C1 segment of cervical spinal cord (tissue), 14 donors: ENCODE data around the gene CATSPER1.

Source experiments
- DNase-seq, 14 donors: peaks; one replicate each; lab custom pipeline; 2025; lab: John Stamatoyannopoulos, UW

Gene CATSPER1

DNA sequence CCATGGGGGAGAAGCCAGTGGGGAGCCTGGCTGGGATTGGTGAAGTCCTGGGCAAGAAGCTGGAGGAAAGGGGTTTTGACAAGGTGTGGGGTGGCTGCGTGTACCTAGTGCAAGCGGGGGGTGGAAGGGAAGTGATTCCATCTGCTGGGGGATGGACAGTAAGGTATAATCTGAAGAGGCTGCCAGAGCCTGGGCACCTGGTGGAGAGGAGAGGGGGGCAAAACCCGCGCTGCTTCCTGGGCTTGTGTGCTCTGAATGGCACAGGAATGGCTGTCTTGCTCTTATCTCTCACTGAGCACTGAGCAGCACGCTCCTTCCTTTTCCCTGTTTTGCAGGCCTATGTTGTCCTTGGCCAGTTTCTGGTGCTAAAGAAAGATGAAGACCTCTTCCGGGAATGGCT, 23.0 kb downstream of the CATSPER1 start:
- DNase-seq, result no peak

DNA sequence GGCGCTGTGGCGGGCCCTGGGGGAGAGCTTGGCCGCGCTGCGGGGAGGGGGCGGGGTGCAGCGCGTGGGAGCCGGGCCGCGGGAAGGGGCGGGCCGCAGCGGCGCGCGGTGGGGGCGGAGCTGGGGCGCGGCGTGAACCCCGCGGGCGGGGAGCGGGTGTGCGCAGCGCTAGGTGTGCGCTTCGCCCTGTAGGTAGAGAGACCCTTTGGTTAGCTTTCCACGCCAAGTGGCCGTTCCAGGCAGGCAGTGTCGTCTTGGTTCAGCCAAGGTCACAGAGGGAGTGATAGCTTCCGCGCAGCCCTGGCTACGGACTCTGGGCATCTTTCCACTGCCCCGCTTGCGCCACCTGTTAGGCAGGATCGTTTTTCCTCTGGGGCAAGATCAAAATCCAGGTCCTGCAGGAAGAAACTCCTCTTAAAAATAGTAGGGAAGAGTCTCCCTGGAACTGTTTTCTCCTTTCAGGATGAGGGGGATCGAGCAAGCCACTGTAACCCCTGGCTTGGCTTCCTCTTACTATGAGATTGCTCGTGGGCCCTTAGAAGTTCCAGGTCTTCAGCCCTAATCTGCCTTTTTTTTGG, 23.5 kb downstream of the CATSPER1 start:
- peak in 2 of 14 donors; percentile 68 to 71 for DNase-seq

DNA sequence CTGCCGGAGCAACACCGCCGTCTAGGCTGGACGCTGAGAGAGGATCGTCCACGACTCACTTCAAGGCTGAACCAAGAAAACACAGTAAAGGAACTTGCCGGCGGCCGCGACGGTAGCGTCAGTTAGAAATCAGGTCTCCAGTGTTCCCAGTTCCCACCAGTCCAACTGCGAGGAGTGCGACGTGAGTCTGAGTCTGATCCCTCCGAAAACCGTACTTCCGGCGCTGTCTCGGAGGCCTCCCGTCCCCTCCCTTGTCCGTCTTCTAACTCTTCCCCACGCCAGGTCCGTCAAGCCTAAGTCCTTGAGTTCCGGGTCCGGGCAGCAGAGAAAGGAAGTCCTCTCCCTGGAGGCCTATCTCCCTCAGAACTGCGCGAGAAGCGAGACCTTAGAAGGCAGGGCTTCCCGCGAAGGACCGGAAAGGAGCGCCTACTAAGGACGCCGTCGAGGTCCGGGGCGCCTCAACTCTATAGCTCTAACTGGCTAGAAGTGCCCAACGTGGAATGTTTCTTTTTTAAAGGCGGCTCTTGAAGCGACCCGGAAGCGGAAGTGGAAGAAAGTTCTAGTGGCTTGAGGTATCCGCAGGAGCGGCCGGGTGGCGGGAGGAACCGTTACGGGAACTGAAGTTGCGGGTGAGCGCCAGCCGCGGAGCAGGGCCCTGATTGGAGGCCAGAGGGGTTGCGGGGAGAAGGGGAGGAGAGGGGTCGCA, 24.2 kb downstream of the CATSPER1 start, which contains the start of the genes BANF1 and EIF1AD:
TSS of gene BANF1 (plus strand) at position 562 of the 706 bp plus-strand sequence. CDS start 748 bp downstream, outside the sequence.
TSS of gene EIF1AD (minus strand) at position 216 of the 706 bp plus-strand sequence. CDS start 1,768 bp downstream, outside the sequence.
- peak; percentile 81 to 100 (median 99) for DNase-seq

DNA sequence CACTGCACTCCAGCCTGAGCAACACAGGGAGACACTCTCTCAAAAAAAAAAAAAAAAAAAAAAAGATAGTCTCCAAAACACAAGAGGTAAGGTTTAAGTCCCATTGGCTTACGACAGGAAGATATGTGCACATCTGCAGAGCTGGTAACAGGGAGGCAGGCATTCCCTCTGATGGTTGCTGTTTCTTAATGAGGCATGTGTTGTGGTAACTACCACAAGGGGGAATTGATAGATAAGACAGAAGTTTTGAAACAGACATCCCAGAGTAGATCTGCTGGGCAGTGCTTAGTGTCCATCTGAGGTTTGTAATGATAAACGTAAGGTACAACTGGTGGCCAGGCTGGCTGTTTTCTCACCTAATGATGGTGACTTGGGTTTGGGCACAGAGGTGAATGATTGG, 29.0 kb downstream of the CATSPER1 start:
- no peak for DNase-seq

DNA sequence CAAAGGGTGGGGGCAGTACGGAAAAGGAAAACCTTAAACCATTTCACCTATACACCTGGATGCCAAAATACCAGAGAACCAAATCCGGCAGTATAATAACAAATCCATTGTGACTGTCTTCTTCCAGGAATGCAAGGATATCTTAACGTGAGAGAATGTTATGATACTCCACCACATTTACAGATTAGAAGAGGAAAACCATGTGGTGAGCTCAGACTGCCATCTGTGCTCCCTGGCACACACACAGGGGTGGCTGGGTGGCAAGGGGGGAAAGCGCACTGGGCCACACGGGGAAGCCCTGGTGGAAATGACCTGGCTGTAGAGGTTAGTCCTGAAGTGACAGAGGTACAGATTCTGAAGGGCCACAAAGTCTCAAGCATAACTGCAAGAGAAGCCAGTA, 34.2 kb downstream of the CATSPER1 start:
- peak in 1 of 14 donors; percentile 61 for DNase-seq

DNA sequence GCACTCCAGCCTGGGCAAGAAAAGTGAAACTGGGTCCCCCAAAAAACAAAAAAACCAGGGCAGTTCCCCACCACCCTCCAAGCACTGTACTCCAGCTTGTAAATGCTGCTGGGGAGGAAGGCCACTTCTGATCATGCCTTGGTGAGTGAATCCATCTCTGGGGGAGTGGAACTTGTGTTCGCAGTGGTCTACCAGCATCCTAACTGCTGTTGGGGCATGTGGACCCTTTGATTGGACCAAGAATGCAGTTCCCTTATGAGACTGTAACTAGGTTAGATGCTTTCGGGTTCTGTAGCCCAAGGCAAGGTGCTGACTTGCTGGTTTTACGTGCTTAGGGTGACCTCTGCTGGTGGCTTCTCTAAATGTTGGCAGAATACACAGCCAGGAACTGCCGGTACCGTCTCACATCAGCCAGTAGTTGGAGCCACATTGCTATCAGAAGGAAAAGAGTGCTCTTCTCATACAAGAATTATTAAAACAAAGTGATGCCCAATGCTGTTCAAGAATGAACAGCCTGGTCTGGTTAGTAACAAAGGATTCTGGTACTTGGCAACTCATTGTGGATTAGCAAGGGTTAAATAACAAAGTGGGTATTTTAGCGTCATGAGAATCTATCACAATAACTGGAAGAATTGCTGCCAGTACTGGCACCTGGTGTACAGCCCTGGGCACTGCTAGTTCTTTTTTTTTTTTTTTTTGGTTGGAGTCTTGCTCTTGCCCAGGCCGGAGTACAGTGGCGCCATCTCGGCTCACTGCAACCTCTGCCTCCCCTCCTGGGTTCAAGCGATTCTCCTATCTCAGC, 37.3 kb downstream of the CATSPER1 start:
- DNase-seq, result peak in 13 of 14 donors; percentile 15 to 93 (median 78)

DNA sequence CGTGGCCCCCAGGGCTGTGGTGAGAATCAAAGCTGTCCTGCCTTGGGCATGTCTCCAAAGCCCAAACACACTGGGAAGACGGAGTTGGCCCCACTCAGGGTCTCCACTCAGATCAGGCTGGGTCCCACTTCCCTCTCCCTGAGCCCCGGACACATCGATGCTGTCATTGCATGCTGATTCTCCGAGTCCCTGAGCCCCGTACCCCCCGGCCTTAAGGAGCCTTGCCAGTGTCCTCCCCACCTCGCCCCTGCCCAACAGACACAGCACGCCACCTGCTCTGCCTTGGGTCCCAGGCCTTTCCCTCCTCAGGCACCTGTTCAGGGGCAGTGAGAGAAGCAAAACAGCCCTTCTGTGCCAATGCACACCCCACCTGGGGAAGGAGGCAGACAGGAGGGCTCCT, 38.9 kb downstream of the CATSPER1 start:
- no peak for DNase-seq

DNA sequence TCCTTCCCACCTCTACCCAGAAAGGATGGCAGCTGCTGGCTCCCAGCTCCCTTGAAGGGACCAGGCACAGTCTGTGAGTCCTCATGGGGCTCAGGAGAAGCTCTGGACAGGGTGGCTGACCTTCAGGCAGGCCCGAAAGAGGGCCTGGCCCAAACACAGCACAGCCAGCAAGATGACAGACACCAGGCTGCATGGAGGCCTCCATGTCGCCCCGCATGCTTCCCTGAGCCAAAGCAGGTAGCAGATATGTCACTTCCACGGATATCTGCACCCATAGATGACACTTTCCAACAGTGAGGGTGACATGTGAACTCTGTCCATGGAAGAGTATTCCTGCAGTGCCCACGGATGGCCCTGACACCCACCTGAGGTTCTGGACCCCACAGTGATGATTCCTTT, 42.7 kb downstream of the CATSPER1 start:
- no peak for DNase-seq

DNA sequence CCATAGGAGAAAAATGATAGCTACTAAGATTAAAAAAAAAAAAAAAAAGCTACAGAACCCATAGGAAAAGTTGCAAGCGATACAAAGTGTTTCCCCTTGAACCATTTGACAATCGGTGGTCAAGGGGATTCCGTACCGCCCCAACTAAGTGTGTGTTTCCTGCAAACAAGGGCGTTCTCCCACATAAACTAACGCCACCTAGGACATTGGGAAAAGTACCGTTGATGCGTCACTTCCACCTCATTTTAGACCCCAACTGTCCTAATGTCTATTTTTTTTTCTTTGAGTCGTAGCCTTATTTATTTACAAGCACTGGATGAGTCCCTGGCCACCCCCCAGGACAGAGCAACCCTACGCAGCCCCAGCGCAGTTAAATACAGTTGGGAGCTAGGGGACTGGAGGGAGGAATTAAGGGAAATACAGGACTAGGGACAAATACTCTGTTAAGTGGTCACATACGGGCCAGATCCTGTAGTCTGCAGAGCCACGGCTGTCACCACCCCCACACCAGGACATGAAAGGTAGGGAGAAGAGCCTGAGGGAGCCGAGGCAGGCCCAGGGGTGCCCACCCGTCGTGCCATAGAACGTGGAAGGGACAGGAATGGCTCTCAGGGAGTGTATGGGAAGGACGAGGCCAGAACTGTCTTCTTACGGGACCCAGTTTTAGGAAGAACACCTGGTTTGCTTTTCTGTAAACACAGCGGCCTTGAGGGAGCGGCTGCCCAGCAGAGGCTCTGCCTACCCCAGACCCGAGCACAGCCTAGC, 43.3 kb downstream of the CATSPER1 start:
- DNase-seq, result no peak

DNA sequence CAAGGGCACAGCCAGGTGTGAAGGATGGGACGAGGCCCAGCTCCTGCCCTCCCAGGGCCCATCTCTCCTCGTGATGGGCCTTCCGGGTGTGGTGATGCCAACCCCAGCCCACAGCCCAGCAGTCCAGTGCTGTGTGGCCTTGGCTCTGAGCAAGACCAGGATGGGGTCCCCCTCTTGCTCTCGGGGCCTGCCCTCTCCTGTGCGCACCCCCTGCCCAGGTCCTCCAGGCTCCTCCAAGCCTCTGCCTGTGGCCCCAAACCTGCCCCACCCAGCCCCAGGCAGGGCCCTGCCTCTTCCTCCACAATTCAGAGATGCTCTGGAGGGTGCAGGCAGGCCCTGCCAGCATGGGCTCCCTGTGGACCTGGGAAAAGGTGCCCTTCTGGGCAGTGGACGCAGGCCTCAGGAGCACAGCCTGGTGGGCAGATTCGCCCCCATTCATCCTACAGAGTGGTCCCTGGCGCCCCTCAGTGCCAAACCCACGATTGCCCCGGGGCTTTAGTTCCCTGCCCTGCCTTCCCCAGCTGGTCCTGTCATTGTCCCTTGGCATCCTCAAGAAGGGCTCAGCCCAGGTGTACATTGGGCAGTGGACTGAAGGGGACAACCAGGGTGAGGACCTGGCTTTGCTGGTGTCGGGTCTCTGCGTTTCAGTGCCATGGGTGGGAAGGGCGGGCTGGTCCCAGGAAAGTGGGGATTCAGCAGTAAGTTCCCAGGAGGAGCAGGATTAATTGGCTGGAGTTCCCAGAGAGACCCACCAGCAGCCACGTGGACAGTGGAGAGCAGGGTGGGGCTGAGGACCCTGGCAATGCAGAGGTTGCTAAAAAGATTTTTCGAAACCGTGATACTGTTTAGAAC, 44.1 kb downstream of the CATSPER1 start:
- DNase-seq, result no peak

DNA sequence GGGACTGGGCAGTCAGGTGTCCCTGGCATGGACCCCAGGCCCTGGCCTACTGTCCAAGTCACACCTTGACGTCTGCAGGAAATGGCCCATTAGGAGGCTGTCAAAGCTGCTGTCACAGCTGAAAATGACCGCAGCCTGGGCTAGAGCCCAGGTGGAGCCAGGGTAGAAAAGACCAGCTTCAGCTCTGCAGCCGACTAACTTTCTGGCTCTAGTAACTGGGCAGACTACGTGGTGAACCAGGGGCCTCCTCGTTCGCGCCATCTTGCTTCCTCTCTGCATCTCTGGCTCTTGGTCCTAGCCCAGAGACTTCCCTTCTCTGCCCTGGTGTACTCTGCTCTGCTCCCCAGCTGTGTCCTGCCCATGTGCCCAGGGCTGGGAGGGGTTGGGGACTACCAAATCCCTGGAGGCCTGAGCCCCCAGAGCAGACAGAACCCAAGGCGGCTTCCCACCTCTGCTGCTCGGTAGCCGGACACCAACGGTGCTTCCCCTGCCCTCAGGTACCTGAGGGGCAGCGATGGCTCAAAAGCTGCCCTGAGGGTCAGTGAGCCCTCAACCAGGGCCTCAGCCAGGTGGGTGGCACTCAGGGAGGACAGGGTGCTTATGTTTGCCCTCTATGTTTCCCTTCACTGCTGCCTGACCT, 45.1 kb downstream of the CATSPER1 start:
- peak in 1 of 14 donors; percentile 17 for DNase-seq

DNA sequence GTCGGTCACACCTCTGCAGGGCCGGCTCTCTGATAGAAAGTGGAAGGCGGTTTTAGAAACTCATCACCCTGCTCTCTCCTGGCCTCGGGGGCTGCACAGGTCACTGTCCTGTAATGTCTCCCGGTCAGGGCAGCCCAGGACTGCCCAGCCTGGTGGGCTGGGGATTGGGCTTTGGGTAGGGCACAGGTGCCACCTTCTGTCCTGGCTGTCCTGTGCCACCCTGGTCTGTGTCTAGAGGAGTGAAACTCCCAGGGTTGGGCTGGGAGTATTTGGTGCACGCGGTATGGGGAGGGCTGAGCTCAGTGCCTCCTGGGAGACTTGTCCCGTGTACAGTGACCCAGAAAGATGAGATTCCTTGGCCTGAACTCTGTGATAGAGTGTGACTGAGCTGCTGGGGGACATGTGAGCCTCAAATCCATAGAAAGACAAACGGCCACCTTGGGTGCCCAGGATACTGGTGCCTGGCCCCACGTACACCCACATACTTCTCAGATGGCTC, 47.0 kb downstream of the CATSPER1 start:
- DNase-seq, result no peak

DNA sequence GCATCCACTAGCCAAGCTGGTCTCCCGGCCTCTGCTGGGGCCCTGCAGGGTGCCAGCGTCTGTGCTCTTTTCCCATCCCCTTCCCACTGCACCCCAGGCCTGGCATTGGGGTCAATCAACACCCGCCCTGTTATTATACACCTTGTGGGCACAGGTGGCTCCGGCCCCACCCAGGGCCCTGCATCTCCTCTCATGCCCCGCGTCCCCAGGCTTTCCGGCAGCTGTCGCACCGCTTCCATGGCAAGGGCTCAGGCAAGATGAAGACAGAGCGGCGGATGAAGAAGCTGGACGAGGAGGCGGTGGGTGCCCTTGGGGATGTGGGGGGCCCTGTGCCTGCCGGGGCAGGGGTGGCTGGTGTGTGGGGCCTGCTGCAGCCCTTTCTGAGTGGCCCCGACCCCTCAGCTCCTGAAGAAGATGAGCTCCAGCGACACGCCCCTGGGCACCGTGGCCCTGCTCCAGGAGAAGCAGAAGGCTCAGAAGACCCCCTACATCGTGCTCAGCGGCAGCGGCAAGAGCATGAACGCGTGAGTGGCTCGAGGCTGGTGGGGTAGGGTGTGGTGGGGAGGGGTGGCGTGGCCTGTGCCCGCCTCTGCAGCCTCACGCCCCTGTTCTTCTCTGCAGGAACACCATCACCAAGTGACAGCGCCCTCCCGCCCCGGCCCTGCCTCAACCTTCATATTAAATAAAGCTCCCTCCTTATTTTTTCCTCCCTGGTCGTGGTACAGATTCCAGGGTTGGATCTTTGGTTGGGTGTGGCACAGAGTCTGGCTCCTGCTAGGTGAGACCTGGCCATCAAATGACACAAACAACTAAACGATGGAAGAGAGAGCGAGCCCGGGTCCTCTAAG, 47.7 kb downstream of the CATSPER1 start:
- DNase-seq, result no peak

DNA sequence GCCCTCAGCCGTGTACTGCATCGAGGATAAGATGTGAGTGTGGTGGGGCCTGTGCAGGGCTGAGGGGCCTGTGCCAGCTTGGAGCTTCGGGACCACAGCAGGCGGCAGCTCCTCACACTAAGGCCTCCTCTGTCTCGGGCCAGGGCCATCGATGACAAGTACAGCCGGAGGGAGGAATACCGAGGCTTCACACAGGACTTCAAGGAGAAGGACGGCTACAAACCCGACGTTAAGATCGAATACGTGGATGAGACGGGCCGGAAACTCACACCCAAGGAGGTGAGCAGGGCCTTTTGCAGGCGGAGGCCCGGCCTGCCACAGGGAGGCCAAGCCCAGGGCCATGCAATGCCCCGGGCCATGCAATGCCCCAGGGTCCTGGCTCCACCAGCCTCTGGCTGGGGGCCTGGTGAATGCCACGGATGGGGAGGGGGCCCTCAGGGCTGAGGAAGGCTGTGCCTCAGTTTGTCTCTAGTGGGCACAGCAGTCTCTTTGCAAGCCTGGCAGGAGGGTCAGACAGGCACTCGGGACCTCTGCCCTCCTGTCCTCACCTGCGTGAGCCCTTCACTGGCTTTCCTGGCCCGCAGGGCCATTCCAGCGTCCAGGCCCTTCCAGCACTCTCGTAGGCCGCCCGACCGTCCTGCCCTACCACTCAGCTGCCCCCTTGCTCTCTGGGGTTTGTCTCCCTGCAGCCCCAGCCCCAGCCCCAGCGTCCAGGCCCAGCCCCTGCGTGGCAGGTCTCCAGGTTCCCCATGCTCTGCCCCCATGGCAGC, 48.5 kb downstream of the CATSPER1 start:
- no peak for DNase-seq

DNA sequence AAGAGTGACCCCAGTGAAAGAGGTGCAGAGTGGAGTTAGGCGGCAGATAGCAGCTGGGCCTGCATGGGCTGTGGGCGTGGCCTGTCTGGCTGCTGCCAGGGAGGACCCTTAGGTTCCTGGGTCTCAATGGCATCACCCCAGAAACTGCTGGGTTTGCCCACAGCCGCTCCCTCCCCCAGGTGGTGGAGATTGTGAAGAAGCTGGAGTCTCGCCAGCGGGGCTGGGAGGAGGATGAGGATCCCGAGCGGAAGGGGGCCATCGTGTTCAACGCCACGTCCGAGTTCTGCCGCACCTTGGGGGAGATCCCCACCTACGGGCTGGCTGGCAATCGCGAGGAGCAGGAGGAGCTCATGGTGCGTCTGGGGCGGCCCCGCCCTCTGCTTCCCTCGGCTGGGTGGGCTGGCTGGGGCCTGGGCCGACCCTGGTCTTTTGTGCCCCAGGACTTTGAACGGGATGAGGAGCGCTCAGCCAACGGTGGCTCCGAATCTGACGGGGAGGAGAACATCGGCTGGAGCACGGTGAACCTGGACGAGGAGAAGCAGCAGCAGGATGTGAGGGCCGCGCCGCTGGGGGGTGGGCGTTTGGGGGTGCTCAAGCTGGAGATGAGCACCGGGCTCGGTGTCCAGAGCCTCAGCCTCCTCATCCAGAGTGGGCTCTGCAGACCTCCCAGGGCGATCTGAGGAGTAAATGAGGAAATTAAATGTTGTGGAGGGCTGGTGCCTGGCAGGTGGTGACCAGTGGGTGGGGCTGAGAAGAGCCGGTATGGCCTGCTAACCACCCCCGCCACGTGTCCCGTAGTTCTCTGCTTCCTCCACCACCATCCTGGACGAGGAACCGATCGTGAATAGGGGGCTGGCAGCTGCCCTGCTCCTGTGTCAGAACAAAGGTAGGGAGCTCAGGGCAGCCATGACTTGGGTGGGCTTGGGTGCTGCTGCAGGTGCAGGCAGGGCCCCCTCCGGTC, 49.8 kb downstream of the CATSPER1 start:
- DNase-seq, result no peak

DNA sequence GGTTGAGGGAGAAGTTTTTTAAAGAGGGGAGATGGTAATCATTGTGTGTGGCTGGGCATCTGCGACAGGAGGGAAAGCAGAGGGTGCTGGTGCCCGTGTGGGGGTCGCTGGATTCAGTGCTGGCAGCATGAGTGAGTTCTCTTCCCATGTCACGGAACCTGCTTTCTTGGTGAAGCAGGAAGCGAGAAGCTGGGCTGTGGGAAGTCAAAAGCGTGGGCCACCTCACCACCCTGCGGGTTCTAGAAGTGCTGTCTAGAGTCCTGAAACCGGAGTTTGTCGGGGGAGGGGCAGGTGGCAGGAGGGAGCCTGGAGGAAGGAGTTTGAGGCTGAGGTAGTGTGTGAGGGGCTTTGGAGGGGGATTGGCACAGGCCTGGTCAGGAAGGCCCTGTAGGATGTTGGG, 50.5 kb downstream of the CATSPER1 start:
- DNase-seq, result no peak
